Measurements from ENCODE around the gene TFF2. TPM values are rescaled to one million over a fixed set of nuclear protein-coding genes. Genes with fewer than 3 reads are reported as not detected.
A peak's percentile ranks its signal among the peaks of the same experiment; 100 is the strongest.

TFF2 gene
- polyA plus RNA-seq, 3 donors: not detected

DNA sequence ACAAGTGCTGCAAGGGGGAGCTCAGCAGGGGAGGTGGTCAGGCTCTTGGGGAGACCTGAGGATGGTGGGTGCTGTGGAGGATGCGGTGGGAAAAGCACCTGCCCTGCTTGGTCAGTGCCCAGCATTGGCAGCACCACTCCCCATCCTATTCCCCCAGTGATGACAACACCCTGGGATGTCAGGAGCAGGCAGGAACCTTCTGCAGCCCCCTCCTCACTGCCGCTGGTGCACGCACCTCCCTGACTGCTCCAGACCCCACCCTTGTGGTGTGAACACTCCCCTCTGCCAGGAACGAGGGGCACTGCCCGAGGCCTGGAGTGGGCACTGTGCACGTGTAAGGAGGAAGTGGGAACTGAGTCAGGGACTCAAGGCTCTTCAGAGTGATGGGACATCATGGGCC lies 32.5 kb upstream of the TFF2 start:
- WGBS (ENCODE audit: insufficient coverage): 75% methylated on average over 4 of the region's 6 CpGs
- Mint-ChIP-seq H3K27ac (peak overlapping the region in 1 of 7 donors; percentile 60), H3K4me3 (no peak overlapping the region), H3K36me3 (no peaks in the 10 kb centered on the region), H3K4me1 (peaks cover 56% of the 10 kb centered on the region), H3K27me3 (ENCODE audit: low read depth in 3 of 3) (peaks cover 0 to 8% (median 4%) of the 10 kb centered on the region in 3 donors), H3K9me3 (peaks cover 11 to 20% (median 15%) of the 10 kb centered on the region in 7 donors)
- no peak overlapping the region for H2AFZ ChIP-seq (ENCODE audit: insufficient read depth, low read depth, low read length, poor library complexity, severe bottlenecking)
- H3K79me2 ChIP-seq (ENCODE audit: insufficient read depth, low read length): no peaks in the 10 kb centered on the region
- peaks cover 19 to 29% of the 10 kb centered on the region in 2 donors for H3K9me3 ChIP-seq (replicated peaks in 1 of 2; ENCODE audit: control insufficient read depth in 1 of 2, insufficient read depth in 1 of 2, low read length in 2 of 2)
- peaks cover 20 to 39% of the 10 kb centered on the region in 2 donors for H3K4me1 ChIP-seq (ENCODE audit: control insufficient read depth in 1 of 2, insufficient read depth in 2 of 2, low read length in 2 of 2)
- H3K9ac ChIP-seq (ENCODE audit: insufficient read depth, low read length, poor library complexity, severe bottlenecking): no peak overlapping the region
- no peak overlapping the region for H3K27ac ChIP-seq (ENCODE audit: low read depth in 1 of 2, low read length in 2 of 2)
- H3K4me2 ChIP-seq (replicated peaks; ENCODE audit: extremely low read depth, low read length, poor library complexity, severe bottlenecking): no peak overlapping the region
- no peaks in the 10 kb centered on the region for H3K36me3 ChIP-seq (replicated peaks in 1 of 2; ENCODE audit: control insufficient read depth in 1 of 2, insufficient read depth in 2 of 2, low read length in 2 of 2)
- TF ChIP-seq, protein P1, sequence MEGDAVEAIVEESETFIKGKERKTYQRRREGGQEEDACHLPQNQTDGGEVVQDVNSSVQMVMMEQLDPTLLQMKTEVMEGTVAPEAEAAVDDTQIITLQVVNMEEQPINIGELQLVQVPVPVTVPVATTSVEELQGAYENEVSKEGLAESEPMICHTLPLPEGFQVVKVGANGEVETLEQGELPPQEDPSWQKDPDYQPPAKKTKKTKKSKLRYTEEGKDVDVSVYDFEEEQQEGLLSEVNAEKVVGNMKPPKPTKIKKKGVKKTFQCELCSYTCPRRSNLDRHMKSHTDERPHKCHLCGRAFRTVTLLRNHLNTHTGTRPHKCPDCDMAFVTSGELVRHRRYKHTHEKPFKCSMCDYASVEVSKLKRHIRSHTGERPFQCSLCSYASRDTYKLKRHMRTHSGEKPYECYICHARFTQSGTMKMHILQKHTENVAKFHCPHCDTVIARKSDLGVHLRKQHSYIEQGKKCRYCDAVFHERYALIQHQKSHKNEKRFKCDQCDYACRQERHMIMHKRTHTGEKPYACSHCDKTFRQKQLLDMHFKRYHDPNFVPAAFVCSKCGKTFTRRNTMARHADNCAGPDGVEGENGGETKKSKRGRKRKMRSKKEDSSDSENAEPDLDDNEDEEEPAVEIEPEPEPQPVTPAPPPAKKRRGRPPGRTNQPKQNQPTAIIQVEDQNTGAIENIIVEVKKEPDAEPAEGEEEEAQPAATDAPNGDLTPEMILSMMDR (IDR thresholded peaks at IDR 0.05): no peak
- DNase-seq: no peak
- H3K27me3 ChIP-seq (ENCODE audit: control insufficient read depth in 2 of 2, insufficient read depth in 2 of 2, low read length in 2 of 2): no peaks in the 10 kb centered on the region
- intact Hi-C loops (cut with micrococcal nuclease): loop anchor here in 1 of 2 donors (5.0 kb wide), 1 partner anchor 64 kb away; no protein-coding TSS in a partner anchor
- no peaks in the 10 kb centered on the region for H4K20me1 ChIP-seq (ENCODE audit: insufficient read depth, low read length)
- H3K4me3 ChIP-seq (replicated peaks in 1 of 3; ENCODE audit: low read depth in 2 of 3, low read length in 3 of 3): no peak overlapping the region

DNA sequence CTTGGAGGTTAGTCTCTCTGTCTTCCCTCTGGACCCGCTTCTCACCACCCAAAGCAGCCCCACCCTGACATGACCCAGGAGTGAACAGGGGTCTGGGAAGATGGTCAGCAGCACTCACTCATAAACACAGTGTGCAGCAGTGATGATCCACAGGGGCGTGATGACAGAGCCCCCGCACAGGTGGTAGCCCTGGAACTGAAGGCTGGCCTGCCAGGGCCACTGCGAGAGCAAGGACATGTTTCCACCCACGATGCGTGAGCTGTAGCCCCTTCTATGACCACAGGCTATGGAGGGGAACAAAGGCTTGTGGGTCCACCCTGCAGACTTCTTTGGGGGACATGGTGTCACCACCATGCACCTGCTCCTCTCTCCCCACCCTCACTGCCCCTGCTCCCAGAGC lies 32.1 kb upstream of the TFF2 start:
- H3K4me2 ChIP-seq (replicated peaks; ENCODE audit: extremely low read depth, low read length, poor library complexity, severe bottlenecking): no peak overlapping the region
- peaks cover 0 to 8% (median 4%) of the 10 kb centered on the region in 3 donors for H3K27me3 Mint-ChIP-seq (ENCODE audit: low read depth in 3 of 3)
- TF ChIP-seq, protein P1 (IDR thresholded peaks at IDR 0.05): no peak
- H4K20me1 ChIP-seq (ENCODE audit: insufficient read depth, low read length): no peaks in the 10 kb centered on the region
- peaks cover 52% of the 10 kb centered on the region for H3K4me1 Mint-ChIP-seq
- DNase-seq: no peak
- H3K36me3 Mint-ChIP-seq: no peaks in the 10 kb centered on the region
- intact Hi-C loops (cut with micrococcal nuclease): loop anchor here in 1 of 2 donors (5.0 kb wide), 1 partner anchor 64 kb away; no protein-coding TSS in a partner anchor
- no peaks in the 10 kb centered on the region for H3K79me2 ChIP-seq (ENCODE audit: insufficient read depth, low read length)
- H3K4me1 ChIP-seq (ENCODE audit: control insufficient read depth in 1 of 2, insufficient read depth in 2 of 2, low read length in 2 of 2): peaks cover 20 to 35% of the 10 kb centered on the region in 2 donors
- H3K36me3 ChIP-seq (replicated peaks in 1 of 2; ENCODE audit: control insufficient read depth in 1 of 2, insufficient read depth in 2 of 2, low read length in 2 of 2): no peaks in the 10 kb centered on the region
- peaks cover 19 to 29% of the 10 kb centered on the region in 2 donors for H3K9me3 ChIP-seq (replicated peaks in 1 of 2; ENCODE audit: control insufficient read depth in 1 of 2, insufficient read depth in 1 of 2, low read length in 2 of 2)
- no peaks in the 10 kb centered on the region for H3K27me3 ChIP-seq (ENCODE audit: control insufficient read depth in 2 of 2, insufficient read depth in 2 of 2, low read length in 2 of 2)
- H3K9me3 Mint-ChIP-seq: peaks cover 11 to 20% (median 15%) of the 10 kb centered on the region in 7 donors
- H3K27ac Mint-ChIP-seq: no peak overlapping the region
- no peak overlapping the region for H3K4me3 Mint-ChIP-seq
- H3K9ac ChIP-seq (ENCODE audit: insufficient read depth, low read length, poor library complexity, severe bottlenecking): no peak overlapping the region
- 96% methylated on average over 4 of the region's 6 CpGs for WGBS (ENCODE audit: insufficient coverage)
- no peak overlapping the region for H3K27ac ChIP-seq (ENCODE audit: low read depth in 1 of 2, low read length in 2 of 2)
- no peak overlapping the region for H3K4me3 ChIP-seq (replicated peaks in 1 of 3; ENCODE audit: low read depth in 2 of 3, low read length in 3 of 3)
- H2AFZ ChIP-seq (ENCODE audit: insufficient read depth, low read depth, low read length, poor library complexity, severe bottlenecking): no peak overlapping the region

Measured in CD14-positive monocyte (primary cell).